NCI-H2171 treated with DMSO at 0.1 percent for 48 hours (cell line): Measurements from ENCODE around the gene SCAF1.

Source experiments
- DNase-seq: peaks from one replicate; lab custom pipeline; 2025; lab: John Stamatoyannopoulos, UW

SCAF1 gene

DNA sequence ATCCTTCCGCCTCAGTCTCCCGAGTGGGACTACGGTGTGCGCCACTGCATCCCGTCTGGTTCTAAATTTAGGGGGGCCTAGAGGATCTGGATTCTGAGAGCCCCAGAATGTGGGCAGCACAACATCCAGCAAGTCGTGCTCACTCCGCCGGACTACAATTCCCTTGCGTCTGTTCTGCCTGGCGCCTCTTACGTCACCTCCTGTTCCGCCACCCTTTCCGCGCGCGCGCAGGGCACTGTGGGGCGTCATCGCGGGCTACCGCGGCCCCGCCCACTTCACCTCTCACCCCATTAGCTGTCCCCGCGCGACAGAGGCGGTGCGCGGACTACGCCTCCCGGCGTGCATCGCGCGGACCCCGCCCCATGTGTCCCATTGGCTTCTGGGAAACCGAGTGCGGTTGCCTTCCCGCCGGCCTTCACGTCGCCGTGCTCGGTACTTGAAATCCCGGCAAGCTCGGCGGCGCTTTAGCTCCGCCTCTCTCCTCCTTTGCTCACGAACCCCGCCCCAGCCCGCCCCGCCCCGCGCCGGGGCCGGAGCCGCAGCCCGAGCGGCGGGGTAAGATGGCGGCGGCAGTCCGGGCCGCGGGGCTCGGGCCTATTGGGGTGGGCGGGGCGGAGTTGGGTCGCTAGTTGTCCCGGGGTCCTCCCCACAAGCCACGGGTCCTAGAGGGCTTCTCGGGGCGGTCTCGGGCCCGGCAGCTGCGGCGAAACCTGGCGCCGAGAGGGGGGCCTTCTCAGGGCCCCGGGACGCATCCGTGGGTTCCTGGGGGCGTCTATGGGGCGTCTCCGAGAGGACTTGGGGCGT is at the start of gene SCAF1:
TSS of gene SCAF1 (plus strand) at position 522 of the 804 bp plus-strand sequence. CDS start 2,818 bp downstream, outside the sequence.
- peak; percentile 99 for DNase-seq

- DNase-seq: peak; percentile 56
Observed at GRCh38 chr19:49592486-49593232, 49.4 kb upstream of the SCAF1 start.

DNA sequence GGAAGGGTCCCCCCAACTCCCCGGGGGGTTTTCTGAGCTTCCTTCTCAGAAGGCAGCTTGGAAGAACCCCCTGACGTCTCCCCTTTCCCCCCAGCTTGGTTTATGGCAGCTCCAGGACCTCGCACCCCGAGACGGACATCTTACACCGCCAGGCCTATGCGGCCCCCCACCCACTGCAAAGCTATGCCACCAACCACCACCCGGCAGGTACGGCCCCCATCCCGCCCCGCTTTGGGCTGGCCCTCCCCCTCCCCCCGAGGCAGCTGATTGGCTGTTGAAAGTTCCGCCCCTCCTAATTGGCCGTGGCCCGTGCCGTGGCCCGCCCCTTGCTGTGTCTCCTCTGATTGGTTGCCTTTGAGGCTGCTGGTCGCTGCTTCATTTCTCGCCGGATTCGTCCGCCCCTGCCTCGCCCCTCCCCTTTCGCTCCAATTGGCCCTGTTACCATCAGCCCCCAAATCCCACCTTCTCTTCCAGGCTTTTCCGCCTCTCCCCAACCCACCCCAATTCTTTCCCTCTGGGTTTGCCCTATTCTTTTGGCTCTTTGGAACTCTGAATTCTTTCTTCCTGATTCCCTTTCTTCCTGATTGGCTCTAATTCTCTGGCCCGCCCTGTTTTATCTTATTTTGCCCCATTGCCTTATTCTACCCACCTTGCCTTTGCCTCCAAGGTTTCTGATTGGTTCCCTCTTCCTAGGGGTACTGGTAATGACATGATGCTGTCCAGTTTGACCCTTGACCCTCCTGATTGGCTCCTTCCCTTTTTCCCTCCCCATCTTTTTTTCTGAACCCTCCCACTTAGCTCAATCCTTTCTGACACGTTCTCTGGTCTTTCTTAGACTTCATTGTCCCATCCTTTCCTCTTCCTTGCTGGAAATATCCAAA is 48.5 kb upstream of the SCAF1 start:
- peak; percentile 91 for DNase-seq

GRCh38 chr19:49594157-49594992 is 47.6 kb upstream of the SCAF1 start:
- DNase-seq: no peak

DNA sequence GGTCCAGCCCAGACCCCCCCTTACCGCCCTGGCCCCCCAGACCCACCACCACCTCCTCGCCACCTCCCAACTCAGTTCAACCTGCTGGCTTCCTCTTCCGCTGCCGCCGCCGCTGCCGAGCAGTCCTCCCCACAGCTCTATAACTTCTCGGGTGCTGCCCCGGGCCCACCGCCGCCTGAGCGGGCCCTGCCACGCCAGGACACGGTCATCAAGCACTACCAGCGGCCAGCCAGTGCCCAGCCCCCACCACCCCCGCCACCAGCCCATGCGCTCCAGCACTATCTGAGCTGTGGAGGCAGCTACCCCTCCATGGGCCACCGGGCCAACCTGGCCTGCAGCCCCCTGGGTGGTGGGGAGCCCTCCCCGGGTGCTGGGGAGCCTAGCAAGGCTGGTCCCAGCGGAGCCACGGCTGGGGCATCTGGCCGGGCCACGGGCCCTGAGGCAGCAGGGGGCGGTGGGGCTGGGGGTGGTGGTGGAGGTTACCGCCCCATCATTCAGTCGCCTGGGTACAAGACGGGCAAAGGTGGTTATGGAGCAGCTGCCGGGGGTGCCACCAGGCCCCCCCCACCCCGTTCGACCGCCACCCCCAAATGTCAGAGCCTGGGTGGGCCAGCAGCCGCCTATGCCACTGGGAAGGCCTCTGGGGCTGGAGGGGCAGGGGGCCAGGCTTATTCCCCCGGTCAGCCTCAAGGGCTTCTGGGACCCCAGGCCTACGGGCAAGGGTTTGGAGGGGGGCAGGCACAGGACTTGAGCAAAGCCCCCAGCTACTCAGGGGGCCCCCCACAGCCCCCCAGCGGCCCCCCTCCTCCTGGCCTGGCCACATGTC is 46.8 kb upstream of the SCAF1 start:
- DNase-seq: no peak

DNA sequence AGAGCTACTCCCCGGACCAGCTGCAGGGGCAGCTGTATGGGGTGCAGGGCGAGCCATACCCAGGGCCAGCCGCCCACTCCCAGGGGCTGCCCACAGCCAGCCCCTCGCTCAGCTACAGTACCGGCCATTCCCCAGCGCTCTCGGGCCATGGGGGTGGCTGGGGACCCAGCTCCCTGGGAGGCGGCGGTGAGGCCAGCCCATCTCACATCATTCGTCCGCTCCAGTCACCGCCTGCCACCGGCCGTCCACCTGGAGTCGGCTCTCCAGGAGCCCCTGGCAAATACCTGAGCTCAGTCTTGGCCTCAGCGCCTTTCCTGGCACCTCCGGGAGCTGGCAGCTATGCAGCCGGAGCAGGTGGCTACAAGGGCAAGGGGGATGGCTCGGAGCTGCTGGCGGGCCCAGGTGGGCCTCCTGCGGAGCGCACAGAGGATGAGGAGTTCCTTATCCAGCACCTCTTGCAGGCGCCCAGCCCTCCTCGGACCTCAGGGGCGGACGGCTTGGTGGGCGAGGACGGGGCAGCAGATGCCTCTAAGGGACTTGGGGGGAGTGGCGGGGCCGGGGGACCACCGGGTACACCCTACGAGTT is 46.1 kb upstream of the SCAF1 start:
- DNase-seq: no peak

- DNase-seq: no peak
Observed at GRCh38 chr19:49596407-49596806, 45.6 kb upstream of the SCAF1 start.

GRCh38 chr19:49596954-49597702 is 44.9 kb upstream of the SCAF1 start:
- DNase-seq: no peak

DNA sequence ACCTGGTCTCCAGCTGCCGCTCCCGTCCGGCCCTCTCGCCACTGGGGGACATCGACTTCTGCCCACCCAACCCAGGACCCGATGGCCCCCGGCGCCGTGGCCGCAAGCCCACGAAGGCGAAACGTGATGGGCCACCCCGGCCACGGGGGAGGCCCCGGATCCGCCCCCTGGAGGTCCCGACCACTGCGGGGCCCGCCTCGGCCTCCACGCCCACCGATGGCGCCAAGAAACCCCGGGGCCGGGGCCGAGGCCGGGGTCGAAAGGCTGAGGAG is 44.4 kb upstream of the SCAF1 start:
- no peak for DNase-seq

DNA sequence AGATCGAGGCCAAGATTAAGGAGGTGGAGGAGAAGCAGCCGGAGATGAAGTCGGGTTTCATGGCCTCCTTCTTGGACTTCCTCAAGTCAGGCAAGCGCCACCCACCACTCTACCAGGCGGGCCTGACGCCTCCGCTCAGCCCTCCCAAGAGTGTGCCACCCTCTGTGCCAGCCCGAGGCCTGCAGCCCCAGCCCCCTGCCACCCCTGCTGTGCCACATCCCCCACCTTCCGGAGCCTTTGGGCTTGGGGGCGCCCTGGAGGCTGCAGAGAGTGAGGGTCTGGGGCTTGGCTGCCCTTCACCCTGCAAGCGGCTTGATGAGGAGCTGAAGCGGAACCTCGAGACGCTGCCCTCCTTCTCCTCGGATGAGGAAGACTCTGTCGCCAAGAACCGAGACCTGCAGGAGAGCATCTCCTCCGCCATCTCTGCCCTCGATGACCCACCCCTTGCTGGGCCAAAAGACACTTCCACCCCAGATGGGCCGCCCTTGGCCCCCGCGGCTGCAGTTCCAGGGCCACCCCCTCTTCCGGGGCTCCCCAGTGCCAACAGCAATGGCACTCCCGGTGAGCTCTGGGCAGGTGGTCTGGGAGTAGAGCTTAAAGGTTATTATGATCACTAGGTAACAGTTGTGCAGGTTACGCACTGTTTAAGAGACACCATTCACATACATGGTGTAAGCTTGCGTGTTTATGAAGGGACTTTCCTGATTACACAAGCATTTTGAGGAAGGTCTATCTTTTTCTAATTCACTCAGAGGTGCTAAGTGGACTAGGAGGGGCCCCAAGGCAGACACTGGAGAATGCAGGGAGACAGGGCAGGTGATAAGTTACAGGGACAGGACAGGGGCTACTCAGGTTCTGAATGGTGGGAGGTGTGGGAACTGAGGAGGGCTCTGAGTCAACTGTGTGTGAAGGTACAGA is 42.4 kb upstream of the SCAF1 start:
- no peak for DNase-seq

- DNase-seq: no peak
Observed at GRCh38 chr19:49601482-49602038, 40.4 kb upstream of the SCAF1 start.

- DNase-seq: no peak
Observed at GRCh38 chr19:49602806-49603205, 39.2 kb upstream of the SCAF1 start.

DNA sequence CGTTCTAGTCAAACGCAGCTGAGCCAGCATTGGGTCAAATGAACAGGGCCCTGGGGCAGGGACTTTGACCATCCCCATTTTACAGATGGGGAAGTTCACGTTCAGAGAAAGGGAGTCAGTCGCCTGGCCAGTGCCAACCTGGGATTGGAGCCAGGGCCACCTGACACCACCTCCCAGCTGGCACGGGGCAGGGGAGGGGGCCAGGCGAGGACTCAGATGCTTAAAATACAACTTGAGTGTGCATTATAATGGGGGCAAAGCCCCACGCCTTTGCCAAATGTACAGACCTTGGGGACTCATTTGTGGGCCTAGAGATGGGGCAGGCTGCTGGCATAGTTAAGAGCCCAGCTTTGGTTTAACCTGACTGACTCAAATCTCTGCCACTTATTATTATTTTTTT is 36.4 kb upstream of the SCAF1 start:
- no peak for DNase-seq

DNA sequence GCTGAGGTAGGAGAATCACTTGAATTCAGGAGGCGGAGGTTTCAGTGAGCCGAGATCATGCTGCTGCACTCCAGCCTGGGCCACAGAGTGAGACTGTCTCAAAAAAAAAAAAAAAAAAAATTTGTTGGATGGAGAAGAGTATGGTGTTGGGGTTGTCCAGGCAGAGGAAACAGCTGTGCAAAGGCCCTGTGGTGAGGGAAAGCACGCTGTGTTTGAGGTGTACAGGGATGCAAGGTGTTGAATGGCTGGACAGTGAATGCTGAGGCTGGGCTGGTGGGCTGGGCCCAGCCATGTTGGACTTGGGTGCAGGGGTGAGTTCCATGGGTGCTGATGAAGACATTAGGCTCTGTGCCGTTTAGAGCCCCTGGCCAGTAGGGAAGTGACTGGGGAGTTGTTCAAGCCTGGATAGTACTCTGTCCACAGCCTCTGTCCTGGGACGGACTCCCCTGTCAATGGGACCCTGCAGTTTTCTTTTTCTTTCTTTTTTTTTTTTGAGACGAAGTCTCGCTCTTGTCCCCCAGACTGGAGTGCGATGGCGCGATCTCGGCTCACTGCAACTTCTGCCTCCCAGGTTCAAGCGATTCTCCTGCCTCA is 32.4 kb upstream of the SCAF1 start:
- no peak for DNase-seq

GRCh38 chr19:49613374-49613773 is 28.6 kb upstream of the SCAF1 start:
- DNase-seq: no peak

GRCh38 chr19:49614096-49614833 is 27.7 kb upstream of the SCAF1 start:
- no peak for DNase-seq

DNA sequence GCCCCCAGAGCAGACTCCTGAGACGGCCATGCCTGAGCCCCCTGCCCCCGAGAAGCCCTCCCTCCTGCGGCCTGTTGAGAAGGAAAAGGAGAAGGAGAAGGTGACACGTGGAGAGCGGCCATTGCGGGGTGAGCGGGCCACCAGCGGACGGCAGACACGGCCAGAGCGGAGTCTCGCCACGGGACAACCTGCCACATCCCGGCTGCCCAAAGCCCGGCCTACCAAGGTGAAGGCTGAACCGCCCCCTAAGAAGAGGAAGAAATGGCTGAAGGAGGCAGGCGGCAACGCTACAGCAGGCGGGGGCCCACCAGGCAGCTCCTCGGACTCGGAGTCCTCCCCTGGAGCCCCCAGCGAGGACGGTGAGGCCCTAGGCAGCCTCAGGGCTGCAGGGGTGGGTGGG is 26.1 kb upstream of the SCAF1 start:
- no peak for DNase-seq
